C4-2B (cell line): Measurements from ENCODE around the gene TUBB3.

Experiments
- ZFX ChIP-seq: fragments of 450-650 bp; IDR thresholded peaks from 2 replicates; pipeline ENCODE4 v1.6.1; 2017
- TF ChIP-seq, protein P1 (sequence below): fragments of 450-650 bp; conservative IDR thresholded peaks from 2 replicates; pipeline ENCODE4 v1.5.1; 2017; ENCODE audit warnings: mild to moderate bottlenecking

GRCh38 chr16:89944773-89945172 is 21.6 kb downstream of the TUBB3 start:
- TF ChIP-seq, protein P1, sequence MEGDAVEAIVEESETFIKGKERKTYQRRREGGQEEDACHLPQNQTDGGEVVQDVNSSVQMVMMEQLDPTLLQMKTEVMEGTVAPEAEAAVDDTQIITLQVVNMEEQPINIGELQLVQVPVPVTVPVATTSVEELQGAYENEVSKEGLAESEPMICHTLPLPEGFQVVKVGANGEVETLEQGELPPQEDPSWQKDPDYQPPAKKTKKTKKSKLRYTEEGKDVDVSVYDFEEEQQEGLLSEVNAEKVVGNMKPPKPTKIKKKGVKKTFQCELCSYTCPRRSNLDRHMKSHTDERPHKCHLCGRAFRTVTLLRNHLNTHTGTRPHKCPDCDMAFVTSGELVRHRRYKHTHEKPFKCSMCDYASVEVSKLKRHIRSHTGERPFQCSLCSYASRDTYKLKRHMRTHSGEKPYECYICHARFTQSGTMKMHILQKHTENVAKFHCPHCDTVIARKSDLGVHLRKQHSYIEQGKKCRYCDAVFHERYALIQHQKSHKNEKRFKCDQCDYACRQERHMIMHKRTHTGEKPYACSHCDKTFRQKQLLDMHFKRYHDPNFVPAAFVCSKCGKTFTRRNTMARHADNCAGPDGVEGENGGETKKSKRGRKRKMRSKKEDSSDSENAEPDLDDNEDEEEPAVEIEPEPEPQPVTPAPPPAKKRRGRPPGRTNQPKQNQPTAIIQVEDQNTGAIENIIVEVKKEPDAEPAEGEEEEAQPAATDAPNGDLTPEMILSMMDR, result no peak
- no peak for TF ChIP-seq ZFX
